ENCODE measurements around the gene C1QBP. TPM values are rescaled to one million over a fixed set of nuclear protein-coding genes. Genes with fewer than 3 reads are reported as not detected.
A peak's percentile ranks its signal among the peaks of the same experiment; 100 is the strongest.

The C1QBP gene
- total RNA-seq, 1 experiment from 2014 or later: 308 TPM

GRCh38 chr17:5486206-5487124 is 47.5 kb upstream of the C1QBP start, which contains the start of gene MIS12:
Gene MIS12, plus strand, starts transcription at chr17:5486566. Its CDS starts 2,297 bp downstream, at chr17:5488863.
- BruUV-seq (replicated peaks): TSS peak; percentile 62
- H3K27ac ChIP-seq (ENCODE audit: low read length): peak within 1 kb of the TSS; percentile 97
- DNase-seq (peak; percentile 95), ATAC-seq (peak; percentile 94)
- ChIA-PET CTCF (interaction anchor here (1.5 kb wide), 1 partner anchor 47 kb away, joined by 4 read pairs; the partner anchor contains the start of gene C1QBP), POLR2A (ENCODE audit: unreplicated experiment) (interaction anchor here (0.6 to 0.7 kb wide), 3 partner anchors 44 to 310 kb away, joined by 3 read pairs; no protein-coding TSS in a partner anchor)
- H3K9me2 ChIP-seq (replicated peaks; ENCODE audit: low read length): no peaks in the 10 kb centered on the region
- H3K4me1 ChIP-seq (ENCODE audit: insufficient read depth, low read length): peaks cover 11% of the 10 kb centered on the region
- no peak for TF ChIP-seq EZH2 (IDR thresholded peaks at IDR 0.05; ENCODE audit: low read length, unreplicated experiment)
- no peaks in the 10 kb centered on the region for H3K9me3 ChIP-seq (ENCODE audit: low read length)
- peak within 1 kb of the TSS; percentile 100 for H3K4me3 ChIP-seq (ENCODE audit: low read length)
- no peaks in the 10 kb centered on the region for H3F3A ChIP-seq (ENCODE audit: low read length, unreplicated experiment)
- no peaks in the 10 kb centered on the region for H3K27me3 ChIP-seq (ENCODE audit: low read length)
- intact Hi-C loops (cut with micrococcal nuclease): loop anchor here (1.0 kb wide), 2 partner anchors 14 to 17 kb away; no protein-coding TSS in a partner anchor
- H3K79me2 ChIP-seq (ENCODE audit: low read length): peaks cover 72% of the 10 kb centered on the region
- no peaks in the 10 kb centered on the region for H4K20me1 ChIP-seq (ENCODE audit: low read length)
- H3K36me3 ChIP-seq (ENCODE audit: low read depth, low read length): peaks cover 49% of the 10 kb centered on the region
- H3K9ac ChIP-seq (ENCODE audit: low read length): peak within 1 kb of the TSS; percentile 98
- peak within 1 kb of the TSS; percentile 96 for H3K4me2 ChIP-seq (ENCODE audit: low read length)
- peak within 1 kb of the TSS; percentile 88 for H2AFZ ChIP-seq (ENCODE audit: low read length)

GRCh38 chr17:5485270-5486205 is 46.6 kb upstream of the C1QBP start, which contains the start of gene DERL2:
Gene DERL2, minus strand, starts transcription at chr17:5486178. Its CDS starts 17 bp downstream, at chr17:5486161.
- H3K9ac ChIP-seq (ENCODE audit: low read length): peak within 1 kb of the TSS; percentile 98
- BruUV-seq (replicated peaks): TSS peak; percentile 62
- H3K4me3 ChIP-seq (ENCODE audit: low read length): peak within 1 kb of the TSS; percentile 100
- H3F3A ChIP-seq (ENCODE audit: low read length, unreplicated experiment): no peaks in the 10 kb centered on the region
- TF ChIP-seq EZH2phosphoT487 (IDR thresholded peaks at IDR 0.05; ENCODE audit: borderline replicate concordance, low read length): no peak
- no peak for TF ChIP-seq EZH2 (IDR thresholded peaks at IDR 0.05; ENCODE audit: low read length, unreplicated experiment)
- no peak for TF ChIP-seq CTCF (conservative IDR thresholded peaks at IDR 0.05; ENCODE audit: low read depth, low read length)
- peak within 1 kb of the TSS; percentile 97 for H3K27ac ChIP-seq (ENCODE audit: low read length)
- H3K4me2 ChIP-seq (ENCODE audit: low read length): peak within 1 kb of the TSS; percentile 96
- DNase-seq (no peak), ATAC-seq (peak; percentile 17)
- no peaks in the 10 kb centered on the region for H3K9me3 ChIP-seq (ENCODE audit: low read length)
- H2AFZ ChIP-seq (ENCODE audit: low read length): peak within 1 kb of the TSS; percentile 88
- H3K27me3 ChIP-seq (ENCODE audit: low read length): no peaks in the 10 kb centered on the region
- peaks cover 72% of the 10 kb centered on the region for H3K79me2 ChIP-seq (ENCODE audit: low read length)
- no peaks in the 10 kb centered on the region for H3K9me2 ChIP-seq (replicated peaks; ENCODE audit: low read length)
- H4K20me1 ChIP-seq (ENCODE audit: low read length): no peaks in the 10 kb centered on the region
- CTCF ChIA-PET: interaction anchor here (0.6 to 1.5 kb wide), 4 partner anchors 30 to 283 kb away, joined by 3 to 7 read pairs (median 4); partner anchors contain the start of gene C1QBP
- peaks cover 11% of the 10 kb centered on the region for H3K4me1 ChIP-seq (ENCODE audit: insufficient read depth, low read length)
- intact Hi-C loops (cut with micrococcal nuclease): loop anchor here (1.0 kb wide), 1 partner anchor 16 kb away; no protein-coding TSS in a partner anchor
- peaks cover 59% of the 10 kb centered on the region for H3K36me3 ChIP-seq (ENCODE audit: low read depth, low read length)
- POLR2A ChIA-PET (ENCODE audit: unreplicated experiment): interaction anchor here (0.6 to 0.7 kb wide), 3 partner anchors 43 to 311 kb away, joined by 3 read pairs; no protein-coding TSS in a partner anchor

- ATAC-seq: no peak
- Histone ChIP-seq H3K4me1 (ENCODE audit: insufficient read depth, low read length) (peaks cover 8% of the 10 kb centered on the region), H3K9me3 (ENCODE audit: low read length) (no peaks in the 10 kb centered on the region), H3K4me3 (ENCODE audit: low read length) (no peak overlapping the region), H4K20me1 (ENCODE audit: low read length) (no peaks in the 10 kb centered on the region), H2AFZ (ENCODE audit: low read length) (no peak overlapping the region), H3K27me3 (ENCODE audit: low read length) (no peaks in the 10 kb centered on the region), H3K4me2 (ENCODE audit: low read length) (no peak overlapping the region), H3F3A (ENCODE audit: low read length, unreplicated experiment) (no peaks in the 10 kb centered on the region), H3K79me2 (ENCODE audit: low read length) (peaks cover 41% of the 10 kb centered on the region), H3K9ac (ENCODE audit: low read length) (no peak overlapping the region), H3K36me3 (ENCODE audit: low read depth, low read length) (peaks cover 69% of the 10 kb centered on the region), H3K27ac (ENCODE audit: low read length) (no peak overlapping the region), H3K9me2 (replicated peaks; ENCODE audit: low read length) (no peaks in the 10 kb centered on the region)
- TF ChIP-seq EZH2 (IDR thresholded peaks at IDR 0.05; ENCODE audit: low read length, unreplicated experiment) (no peak), EZH2phosphoT487 (IDR thresholded peaks at IDR 0.05; ENCODE audit: borderline replicate concordance, low read length) (no peak), CTCF (conservative IDR thresholded peaks at IDR 0.05; ENCODE audit: low read depth, low read length) (no peak)
- BruUV-seq (replicated peaks): no TSS peak
- intact Hi-C loops (cut with micrococcal nuclease): no loop called here
- DNase-seq: no peak
- CTCF ChIA-PET: no interaction called here
- POLR2A ChIA-PET (ENCODE audit: unreplicated experiment): no interaction called here
These were observed 42.5 kb upstream of the C1QBP start for GRCh38 chr17:5481451-5481850.
